Middle frontal gyrus (tissue), 1 donor: Measurements from ENCODE around the gene VTI1B.

Source experiments
- DNase-seq: peaks from one replicate; pipeline ENCODE4 v3.0.0-alpha.2; 2015; ENCODE audit warnings: low spot score; ENCODE audit errors: extremely low spot score

The VTI1B gene

GRCh38 chr14:67679006-67679405, 4.6 kb upstream of the VTI1B start:
- DNase-seq: no peak

- DNase-seq: no peak
Measured at GRCh38 chr14:67675219-67675582, 769 bp upstream of the VTI1B start.

- DNase-seq: peak; percentile 8
Measured at GRCh38 chr14:67674139-67674479, 323 bp downstream of the VTI1B start.

GRCh38 chr14:67673451-67673850, 981 bp downstream of the VTI1B start:
- no peak for DNase-seq

- no peak for DNase-seq
Measured at GRCh38 chr14:67668559-67668958, 5.9 kb downstream of the VTI1B start.

GRCh38 chr14:67666750-67667449, 7.5 kb downstream of the VTI1B start:
- DNase-seq: peak; percentile 19

GRCh38 chr14:67665868-67666267, 8.6 kb downstream of the VTI1B start:
- no peak for DNase-seq

GRCh38 chr14:67663633-67664032, 10.8 kb downstream of the VTI1B start:
- DNase-seq: no peak

- no peak for DNase-seq
Measured at GRCh38 chr14:67653651-67654280, 20.7 kb downstream of the VTI1B start.

GRCh38 chr14:67652189-67652588, 22.2 kb downstream of the VTI1B start:
- no peak for DNase-seq

GRCh38 chr14:67650694-67651093, 23.7 kb downstream of the VTI1B start:
- no peak for DNase-seq

- DNase-seq: no peak
Measured at GRCh38 chr14:67650151-67650550, 24.3 kb downstream of the VTI1B start.

GRCh38 chr14:67646131-67646530, 28.3 kb downstream of the VTI1B start:
- no peak for DNase-seq

GRCh38 chr14:67645414-67645813, 29.0 kb downstream of the VTI1B start:
- DNase-seq: no peak

- DNase-seq: no peak
Measured at GRCh38 chr14:67644428-67644827, 30.0 kb downstream of the VTI1B start.

- DNase-seq: no peak
Measured at GRCh38 chr14:67643713-67644112, 30.7 kb downstream of the VTI1B start.

- DNase-seq: no peak
Measured at GRCh38 chr14:67641902-67642749, 32.3 kb downstream of the VTI1B start.

GRCh38 chr14:67641480-67641879, 33.0 kb downstream of the VTI1B start:
- DNase-seq: no peak

GRCh38 chr14:67638642-67639041, 35.8 kb downstream of the VTI1B start:
- no peak for DNase-seq

GRCh38 chr14:67636361-67636919, 38.0 kb downstream of the VTI1B start:
- no peak for DNase-seq

- no peak for DNase-seq
Measured at GRCh38 chr14:67633451-67634147, 40.8 kb downstream of the VTI1B start.

- no peak for DNase-seq
Measured at GRCh38 chr14:67630938-67631337, 43.5 kb downstream of the VTI1B start.
